GM10266 (cell line): ENCODE data around the gene EMC9.

Source experiments
- DNase-seq: peaks from one replicate; pipeline ENCODE4 v3.0.0; 2012; ENCODE audit errors: extremely low spot score
- CTCF ChIP-seq: IDR thresholded peaks from 2 replicates; pipeline ENCODE4 v1.5.1; 2012; ENCODE audit warnings: mild to moderate bottlenecking, low read depth; ENCODE audit not compliant: control insufficient read depth, insufficient read depth; ENCODE audit errors: missing control alignments

Gene EMC9

GRCh38 chr14:24156840-24157239 lies 15.4 kb upstream of the EMC9 start:
- no peak for DNase-seq
- TF ChIP-seq CTCF, result no peak

- TF ChIP-seq CTCF, result no peak
- DNase-seq, result no peak
These were observed 13.7 kb upstream of the EMC9 start for GRCh38 chr14:24155100-24155499.

- no peak for TF ChIP-seq CTCF
- DNase-seq, result no peak
These were observed 10.2 kb upstream of the EMC9 start for GRCh38 chr14:24151404-24152080.

- no peak for TF ChIP-seq CTCF
- no peak for DNase-seq
These were observed 9.6 kb upstream of the EMC9 start for GRCh38 chr14:24150993-24151392.

- no peak for TF ChIP-seq CTCF
- no peak for DNase-seq
These were observed 9.2 kb upstream of the EMC9 start for GRCh38 chr14:24150567-24150966.

GRCh38 chr14:24150061-24150460 lies 8.7 kb upstream of the EMC9 start:
- TF ChIP-seq CTCF, result no peak
- no peak for DNase-seq

- no peak for TF ChIP-seq CTCF
- no peak for DNase-seq
These were observed 8.0 kb upstream of the EMC9 start for GRCh38 chr14:24149302-24149969.
